Muscle layer of duodenum (tissue), 2 donors: ENCODE measurements around the gene HS2ST1.
"Not testable (repeated sequence)": the region's sequence is repeated elsewhere in the genome, so short reads cannot be mapped to it uniquely, and the experiment has no call there.

Experiments
- H3K27ac ChIP-seq: one replicate; pipeline ENCODE4 v1.7.0; 2013; ENCODE audit warnings: mild to moderate bottlenecking, low read length
- H3K27me3 ChIP-seq: one replicate; pipeline ENCODE4 v1.7.0; 2013; ENCODE audit warnings: low read depth, mild to moderate bottlenecking, control low read depth, low read length
- H3K36me3 ChIP-seq, 2 donors: one replicate each; pipeline ENCODE4 v1.7.0; 2013; ENCODE audit warnings: low read length in 2 of 2, control low read depth in 1 of 2, mild to moderate bottlenecking in 1 of 2; ENCODE audit not compliant: insufficient read depth in 2 of 2, control insufficient read depth in 1 of 2
- H3K4me1 ChIP-seq, 2 donors: one replicate each; pipeline ENCODE4 v1.7.0; 2013; ENCODE audit warnings: low read length in 2 of 2, mild to moderate bottlenecking in 2 of 2, control low read depth in 1 of 2, moderate library complexity in 1 of 2; ENCODE audit not compliant: insufficient read depth in 2 of 2, control insufficient read depth in 1 of 2
- H3K4me3 ChIP-seq, 2 donors: one replicate each; pipeline ENCODE4 v1.7.0; 2013; ENCODE audit warnings: low read length in 2 of 2, low read depth in 1 of 2, mild to moderate bottlenecking in 1 of 2
- H3K9me3 ChIP-seq, 2 donors: one replicate each; pipeline ENCODE4 v1.7.0; 2013; ENCODE audit warnings: low read length in 2 of 2, control low read depth in 1 of 2, mild to moderate bottlenecking in 1 of 2; ENCODE audit not compliant: control insufficient read depth in 1 of 2
- donor health status: healthy.

Gene HS2ST1

GRCh38 chr1:86971778-86972177 is 57.3 kb downstream of the HS2ST1 start:
- no peak overlapping the region for H3K27ac ChIP-seq
- no peaks in the 10 kb centered on the region for H3K9me3 ChIP-seq
- no peaks in the 10 kb centered on the region for H3K27me3 ChIP-seq
- no peaks in the 10 kb centered on the region for H3K4me1 ChIP-seq
- H3K4me3 ChIP-seq = no peak overlapping the region
- no peaks in the 10 kb centered on the region for H3K36me3 ChIP-seq

GRCh38 chr1:86972262-86972661 is 57.8 kb downstream of the HS2ST1 start:
- Histone ChIP-seq H3K9me3 (no peaks in the 10 kb centered on the region), H3K4me1 (no peaks in the 10 kb centered on the region), H3K4me3 (no peak overlapping the region), H3K27me3 (no peaks in the 10 kb centered on the region), H3K36me3 (no peaks in the 10 kb centered on the region), H3K27ac (no peak overlapping the region)

- Histone ChIP-seq H3K9me3 (no peaks in the 10 kb centered on the region), H3K4me3 (no peak overlapping the region), H3K27me3 (no peaks in the 10 kb centered on the region), H3K36me3 (no peaks in the 10 kb centered on the region), H3K27ac (no peak overlapping the region), H3K4me1 (no peaks in the 10 kb centered on the region)
Measured at GRCh38 chr1:86975993-86976550, 61.6 kb downstream of the HS2ST1 start.

GRCh38 chr1:86976664-86977063 is 62.2 kb downstream of the HS2ST1 start:
- Histone ChIP-seq H3K27ac (no peak overlapping the region), H3K27me3 (no peaks in the 10 kb centered on the region), H3K4me1 (no peaks in the 10 kb centered on the region), H3K36me3 (no peaks in the 10 kb centered on the region), H3K4me3 (no peak overlapping the region), H3K9me3 (no peaks in the 10 kb centered on the region)

- no peaks in the 10 kb centered on the region for H3K36me3 ChIP-seq
- no peaks in the 10 kb centered on the region for H3K27me3 ChIP-seq
- H3K4me3 ChIP-seq = no peak overlapping the region
- H3K9me3 ChIP-seq = no peaks in the 10 kb centered on the region
- H3K4me1 ChIP-seq = no peaks in the 10 kb centered on the region
- H3K27ac ChIP-seq = no peak overlapping the region
Measured at GRCh38 chr1:86981482-86982213, 67.2 kb downstream of the HS2ST1 start.

GRCh38 chr1:86983677-86984076 is 69.2 kb downstream of the HS2ST1 start:
- H3K9me3 ChIP-seq, H3K36me3 ChIP-seq, H3K4me3 ChIP-seq, H3K4me1 ChIP-seq, H3K27ac ChIP-seq, H3K27me3 ChIP-seq: not testable (repeated sequence)

GRCh38 chr1:86987446-86987845 is 73.0 kb downstream of the HS2ST1 start:
- Histone ChIP-seq H3K36me3 (no peaks in the 10 kb centered on the region), H3K9me3 (no peaks in the 10 kb centered on the region), H3K4me1 (no peaks in the 10 kb centered on the region), H3K4me3 (no peak overlapping the region), H3K27ac (no peak overlapping the region), H3K27me3 (no peaks in the 10 kb centered on the region)

GRCh38 chr1:86988835-86989234 is 74.4 kb downstream of the HS2ST1 start:
- H3K27me3 ChIP-seq = no peaks in the 10 kb centered on the region
- H3K4me3 ChIP-seq = no peak overlapping the region
- H3K4me1 ChIP-seq = no peaks in the 10 kb centered on the region
- no peaks in the 10 kb centered on the region for H3K9me3 ChIP-seq
- no peak overlapping the region for H3K27ac ChIP-seq
- H3K36me3 ChIP-seq = no peaks in the 10 kb centered on the region

GRCh38 chr1:86989690-86990089 is 75.3 kb downstream of the HS2ST1 start:
- H3K27ac ChIP-seq, H3K4me1 ChIP-seq, H3K36me3 ChIP-seq, H3K27me3 ChIP-seq, H3K9me3 ChIP-seq, H3K4me3 ChIP-seq: not testable (repeated sequence)

GRCh38 chr1:86990826-86991225 is 76.4 kb downstream of the HS2ST1 start:
- Histone ChIP-seq H3K36me3 (no peaks in the 10 kb centered on the region), H3K4me1 (no peaks in the 10 kb centered on the region), H3K27ac (no peak overlapping the region), H3K4me3 (no peak overlapping the region), H3K27me3 (no peaks in the 10 kb centered on the region), H3K9me3 (no peaks in the 10 kb centered on the region)

GRCh38 chr1:86991549-86992186 is 77.2 kb downstream of the HS2ST1 start:
- no peak overlapping the region for H3K4me3 ChIP-seq
- no peaks in the 10 kb centered on the region for H3K27me3 ChIP-seq
- no peaks in the 10 kb centered on the region for H3K4me1 ChIP-seq
- H3K36me3 ChIP-seq = no peaks in the 10 kb centered on the region
- no peaks in the 10 kb centered on the region for H3K9me3 ChIP-seq
- H3K27ac ChIP-seq = no peak overlapping the region
